Smooth muscle cell (in vitro differentiated cells): Measurements from ENCODE around the gene MACROD2. TPM values are rescaled to one million over a fixed set of nuclear protein-coding genes. Genes with fewer than 3 reads are reported as not detected.

Source experiments
- DNase-seq: peaks from one replicate; lab custom pipeline; 2025; ENCODE audit not compliant: unreplicated experiment; lab: John Stamatoyannopoulos, UW
- H2AFZ ChIP-seq: fragments of 200-600 bp; sonication (generic); 2 replicates; pipeline ENCODE4 v1.6.0; 2016; ENCODE audit warnings: antibody characterized with exemption, low read depth, mild to moderate bottlenecking
- H3F3A ChIP-seq: fragments of 200-600 bp; sonication (generic); 2 replicates; pipeline ENCODE4 v1.6.0; 2017; ENCODE audit warnings: antibody characterized with exemption, low read depth
- H3K27ac ChIP-seq: fragments of 200-600 bp; sonication (generic); 2 replicates; pipeline ENCODE4 v1.5.1; 2016; ENCODE audit warnings: low read depth, mild to moderate bottlenecking
- H3K27me3 ChIP-seq: fragments of 200-600 bp; sonication (generic); 2 replicates; pipeline ENCODE4 v1.6.1; 2016; ENCODE audit warnings: low read depth, mild to moderate bottlenecking
- H3K36me3 ChIP-seq: fragments of 200-600 bp; sonication (generic); 2 replicates; pipeline ENCODE4 v1.5.1; 2016; ENCODE audit warnings: low read depth
- H3K4me1 ChIP-seq: fragments of 200-600 bp; sonication (generic); 2 replicates; pipeline ENCODE4 v1.5.1; 2016; ENCODE audit warnings: low read depth
- H3K4me2 ChIP-seq: fragments of 200-600 bp; sonication (generic); 2 replicates; pipeline ENCODE4 v1.6.0; 2016; ENCODE audit warnings: mild to moderate bottlenecking
- H3K4me3 ChIP-seq: fragments of 200-600 bp; sonication (generic); 2 replicates; pipeline ENCODE4 v1.5.1; 2016; ENCODE audit warnings: mild to moderate bottlenecking
- H3K79me2 ChIP-seq: fragments of 200-600 bp; sonication (generic); 2 replicates; pipeline ENCODE4 v1.6.0; 2016; ENCODE audit warnings: low read depth, mild to moderate bottlenecking
- H3K9ac ChIP-seq: fragments of 200-600 bp; sonication (generic); 2 replicates; pipeline ENCODE4 v1.6.0; 2016; ENCODE audit warnings: low read depth
- H3K9me3 ChIP-seq: fragments of 200-600 bp; sonication (generic); replicated peaks from 2 replicates; pipeline ENCODE4 v1.5.1; 2016; ENCODE audit warnings: low read depth
- H4K20me1 ChIP-seq: fragments of 200-600 bp; sonication (generic); 2 replicates; pipeline ENCODE4 v1.6.0; 2016; ENCODE audit warnings: low read depth
- WGBS: methylation state at CpG from one replicate; pipeline ENCODE4 v1.1.7; 2016; ENCODE audit warnings: low lambda C conversion rate; 5-methylcytosine and 5-hydroxymethylcytosine counted together
- polyA plus RNA-seq: library from polyadenylated mRNA; unstranded; fragments of >200 nt; fragmentation: Nextera tagmentation; extraction: Ambion mirVana; gene quantifications from 2 replicates; pipeline ENCODE4 v1.2.1, GENCODE V29; 2016
- total RNA-seq: library from RNA; depleted of rRNA; stranded (reverse); fragments of >200 nt; gene quantifications from 2 replicates; pipeline ENCODE4 v1.2.3, GENCODE V29; 2014
- TF ChIP-seq, protein P1 (sequence below): fragments of 200-600 bp; sonication (generic); IDR thresholded peaks from 2 replicates; pipeline ENCODE4 v1.5.1; 2017; ENCODE audit warnings: borderline replicate concordance, mild to moderate bottlenecking, antibody characterized with exemption; ENCODE audit not compliant: insufficient read depth, poor library complexity, severe bottlenecking

The MACROD2 gene
- total and polyA plus RNA-seq, 2 experiments from 2014 or later = 0.04 to 0.32 TPM

- 84% methylated on average over 3 of the region's 3 CpGs for WGBS
- H3K27me3 ChIP-seq = peaks cover 36% of the 10 kb centered on the region
- no peaks in the 10 kb centered on the region for H3K9me3 ChIP-seq
- DNase-seq = no peak
- H3K9ac ChIP-seq = no peak overlapping the region
- H3K4me3 ChIP-seq = no peak overlapping the region
- no peaks in the 10 kb centered on the region for H3K36me3 ChIP-seq
- H3K27ac ChIP-seq = no peak overlapping the region
- H3K79me2 ChIP-seq = no peaks in the 10 kb centered on the region
- no peak overlapping the region for H2AFZ ChIP-seq
- TF ChIP-seq, protein P1, sequence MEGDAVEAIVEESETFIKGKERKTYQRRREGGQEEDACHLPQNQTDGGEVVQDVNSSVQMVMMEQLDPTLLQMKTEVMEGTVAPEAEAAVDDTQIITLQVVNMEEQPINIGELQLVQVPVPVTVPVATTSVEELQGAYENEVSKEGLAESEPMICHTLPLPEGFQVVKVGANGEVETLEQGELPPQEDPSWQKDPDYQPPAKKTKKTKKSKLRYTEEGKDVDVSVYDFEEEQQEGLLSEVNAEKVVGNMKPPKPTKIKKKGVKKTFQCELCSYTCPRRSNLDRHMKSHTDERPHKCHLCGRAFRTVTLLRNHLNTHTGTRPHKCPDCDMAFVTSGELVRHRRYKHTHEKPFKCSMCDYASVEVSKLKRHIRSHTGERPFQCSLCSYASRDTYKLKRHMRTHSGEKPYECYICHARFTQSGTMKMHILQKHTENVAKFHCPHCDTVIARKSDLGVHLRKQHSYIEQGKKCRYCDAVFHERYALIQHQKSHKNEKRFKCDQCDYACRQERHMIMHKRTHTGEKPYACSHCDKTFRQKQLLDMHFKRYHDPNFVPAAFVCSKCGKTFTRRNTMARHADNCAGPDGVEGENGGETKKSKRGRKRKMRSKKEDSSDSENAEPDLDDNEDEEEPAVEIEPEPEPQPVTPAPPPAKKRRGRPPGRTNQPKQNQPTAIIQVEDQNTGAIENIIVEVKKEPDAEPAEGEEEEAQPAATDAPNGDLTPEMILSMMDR = no peak
- H4K20me1 ChIP-seq = no peaks in the 10 kb centered on the region
- no peaks in the 10 kb centered on the region for H3F3A ChIP-seq
- no peaks in the 10 kb centered on the region for H3K4me1 ChIP-seq
- no peak overlapping the region for H3K4me2 ChIP-seq
Measured at GRCh38 chr20:16035576-16035975, 2040.3 kb downstream of the MACROD2 start.

GRCh38 chr20:16036331-16036730, 2041.0 kb downstream of the MACROD2 start:
- H3F3A ChIP-seq = no peaks in the 10 kb centered on the region
- TF ChIP-seq, protein P1 = no peak
- no peaks in the 10 kb centered on the region for H3K79me2 ChIP-seq
- H3K4me1 ChIP-seq = no peaks in the 10 kb centered on the region
- no peak overlapping the region for H2AFZ ChIP-seq
- no peak for DNase-seq
- H3K9ac ChIP-seq = no peak overlapping the region
- H3K27me3 ChIP-seq = peaks cover 32% of the 10 kb centered on the region
- H3K36me3 ChIP-seq = no peaks in the 10 kb centered on the region
- no peak overlapping the region for H3K4me3 ChIP-seq
- no peaks in the 10 kb centered on the region for H4K20me1 ChIP-seq
- H3K9me3 ChIP-seq = no peaks in the 10 kb centered on the region
- WGBS = 86% methylated on average over 1 of the region's 1 CpG
- no peak overlapping the region for H3K4me2 ChIP-seq
- no peak overlapping the region for H3K27ac ChIP-seq

GRCh38 chr20:16040742-16041141, 2045.4 kb downstream of the MACROD2 start:
- Histone ChIP-seq H3K4me1 (no peaks in the 10 kb centered on the region), H3K4me3 (no peak overlapping the region), H4K20me1 (no peaks in the 10 kb centered on the region), H3K4me2 (no peak overlapping the region), H3K9ac (no peak overlapping the region), H3K36me3 (no peaks in the 10 kb centered on the region), H3K79me2 (no peaks in the 10 kb centered on the region), H2AFZ (no peak overlapping the region), H3K27ac (no peak overlapping the region), H3K9me3 (no peaks in the 10 kb centered on the region), H3K27me3 (peaks cover 8% of the 10 kb centered on the region), H3F3A (no peaks in the 10 kb centered on the region)
- DNase-seq = no peak
- TF ChIP-seq, protein P1 = no peak

GRCh38 chr20:16042731-16043130, 2047.4 kb downstream of the MACROD2 start:
- Histone ChIP-seq H3K4me2 (no peak overlapping the region), H2AFZ (no peak overlapping the region), H3K9me3 (no peaks in the 10 kb centered on the region), H4K20me1 (no peaks in the 10 kb centered on the region), H3K4me1 (no peaks in the 10 kb centered on the region), H3K79me2 (no peaks in the 10 kb centered on the region), H3K36me3 (no peaks in the 10 kb centered on the region), H3K9ac (no peak overlapping the region), H3K27me3 (peaks cover 8% of the 10 kb centered on the region), H3K4me3 (no peak overlapping the region), H3F3A (no peaks in the 10 kb centered on the region), H3K27ac (no peak overlapping the region)
- no peak for DNase-seq
- 83% methylated on average over 1 of the region's 1 CpG for WGBS
- TF ChIP-seq, protein P1 = no peak
